GM21381 (cell line): ENCODE data around the gene ANKMY1.

Experiments
- ATAC-seq: cut with Tn5 transposase; IDR thresholded peaks from one replicate; pipeline ENCODE4 v1.9.1; 2021; ENCODE audit warnings: mild to moderate bottlenecking, moderate library complexity; ENCODE audit not compliant: unreplicated experiment

The ANKMY1 gene

DNA sequence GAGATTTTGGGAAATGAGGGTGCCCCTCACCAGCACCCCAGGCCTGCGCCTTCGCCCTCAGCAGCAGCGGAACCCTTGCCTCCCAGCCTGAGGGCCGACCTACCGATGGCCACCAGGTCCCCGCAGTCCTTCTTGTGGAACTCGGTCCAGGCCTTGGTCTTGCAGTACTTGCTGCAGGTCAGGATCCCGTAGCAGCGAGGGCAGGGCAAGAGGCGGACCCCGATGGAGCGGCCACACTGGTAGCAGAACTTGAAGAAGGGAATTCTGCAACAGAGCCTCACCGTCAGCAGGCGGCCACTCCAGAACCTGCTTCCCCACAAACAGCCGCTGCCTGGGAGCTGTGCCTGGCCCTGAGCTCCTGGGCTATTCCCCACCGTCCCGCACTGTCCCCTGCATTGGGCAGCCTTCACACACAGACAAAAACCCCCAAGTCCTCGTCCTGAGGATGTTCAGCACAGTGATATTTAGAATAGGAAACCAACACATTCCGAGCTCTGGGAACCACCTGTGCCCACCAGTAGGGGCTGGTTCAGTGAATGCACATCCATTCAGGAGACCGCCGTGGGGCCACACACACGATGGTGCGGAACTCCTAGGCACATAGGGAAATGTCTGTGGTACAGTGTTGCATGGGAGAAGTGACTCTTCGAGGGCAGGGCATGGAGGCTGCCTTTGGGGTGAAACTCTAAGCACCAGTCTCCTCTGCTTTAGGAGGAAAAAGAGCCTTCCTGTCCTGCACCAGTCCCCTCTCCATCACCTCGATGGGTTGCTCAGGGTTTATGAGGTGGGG, 76.8 kb downstream of the ANKMY1 start:
- no peak for ATAC-seq

DNA sequence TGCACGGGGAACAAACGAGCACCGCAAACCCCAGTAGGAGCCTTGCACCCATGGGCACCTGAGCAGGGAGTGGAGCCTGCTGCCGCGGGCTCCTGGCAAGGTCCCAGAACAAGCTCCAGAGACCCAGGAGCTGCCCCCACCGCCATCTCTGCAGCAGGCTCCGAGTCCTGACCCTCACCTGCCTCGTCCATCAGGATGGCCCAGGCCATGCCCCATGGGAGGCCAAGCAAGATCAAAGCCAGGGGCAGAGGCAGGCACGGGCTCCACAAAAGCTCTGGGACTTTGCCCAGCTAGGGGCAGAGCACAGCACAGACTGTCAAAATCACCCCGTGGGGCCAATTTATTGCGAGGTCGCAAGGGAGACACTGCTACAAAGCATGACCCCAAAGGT, 78.7 kb downstream of the ANKMY1 start:
- no peak for ATAC-seq

DNA sequence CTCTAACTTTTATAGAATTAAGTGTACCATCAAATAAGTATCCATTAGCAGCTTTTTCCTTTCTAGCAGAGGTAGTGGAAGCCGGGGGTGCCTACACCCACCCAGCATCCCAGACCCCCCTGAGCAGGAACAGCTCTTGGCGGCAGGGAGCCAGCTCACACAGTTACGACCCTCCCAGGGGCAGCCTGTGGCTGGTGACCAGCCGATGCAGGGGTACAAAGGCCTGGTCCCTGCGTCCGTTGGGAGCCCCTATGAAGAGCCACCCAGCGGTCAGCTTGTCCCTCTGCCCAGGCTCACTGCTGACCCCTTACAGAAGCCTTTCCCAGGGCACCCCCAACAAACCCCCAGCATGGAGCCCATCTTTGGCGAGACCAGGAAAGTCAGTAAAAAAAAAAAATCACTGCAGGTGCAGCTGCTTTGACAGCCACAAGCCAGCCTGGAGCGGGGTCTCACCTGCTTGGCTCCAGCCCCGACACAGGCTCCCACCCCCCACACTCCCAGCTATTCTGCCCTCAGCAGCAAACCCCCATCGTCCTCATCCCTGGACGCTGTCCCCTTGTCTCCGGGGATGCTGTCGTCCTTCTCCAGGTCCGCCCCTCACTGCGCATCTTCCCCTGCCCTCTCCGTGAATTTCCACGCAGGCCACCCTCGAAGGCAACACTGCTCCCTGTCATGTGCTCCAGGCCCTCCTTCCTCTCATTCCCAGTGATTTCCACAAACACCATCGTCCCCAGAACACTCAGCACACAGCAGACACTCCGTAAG, 79.3 kb downstream of the ANKMY1 start:
- ATAC-seq = no peak

DNA sequence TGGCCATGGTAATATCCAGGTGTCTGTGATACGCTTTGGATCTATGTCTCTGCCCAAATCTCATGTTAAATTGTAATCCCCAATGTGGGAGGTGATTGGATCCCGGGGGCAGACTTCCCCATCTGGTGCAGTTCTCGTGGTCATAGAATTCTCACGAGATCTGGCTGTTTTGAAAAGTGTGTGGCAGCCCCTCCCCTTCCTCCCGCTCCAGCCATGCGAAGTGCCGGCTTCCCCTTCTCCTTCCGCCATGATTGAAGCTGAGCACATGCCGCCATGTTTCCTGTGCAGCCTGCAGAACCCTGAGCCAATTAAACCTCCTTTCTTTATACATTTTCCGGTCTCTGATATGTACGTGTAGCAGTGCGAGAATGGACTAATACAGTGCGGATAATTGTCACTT, 79.9 kb downstream of the ANKMY1 start:
- no peak for ATAC-seq

DNA sequence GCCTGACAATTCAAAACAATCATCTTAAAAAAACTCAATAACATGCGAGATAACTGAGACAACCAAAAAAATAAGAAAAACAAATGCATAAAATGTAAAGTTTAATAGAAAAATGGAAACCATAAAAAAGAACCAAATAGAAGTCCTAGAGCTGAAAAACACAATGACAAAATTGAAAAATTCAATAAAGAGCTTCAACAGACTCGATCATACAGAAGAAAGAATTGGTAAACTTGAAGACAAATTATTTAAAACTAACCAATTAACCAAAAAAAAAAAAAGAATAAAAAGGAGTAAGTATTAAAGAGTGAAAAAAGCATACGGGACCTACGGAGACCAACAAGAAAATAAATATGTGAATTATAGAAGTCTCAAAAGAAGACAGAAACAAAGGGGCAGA, 84.6 kb downstream of the ANKMY1 start:
- ATAC-seq = no peak

DNA sequence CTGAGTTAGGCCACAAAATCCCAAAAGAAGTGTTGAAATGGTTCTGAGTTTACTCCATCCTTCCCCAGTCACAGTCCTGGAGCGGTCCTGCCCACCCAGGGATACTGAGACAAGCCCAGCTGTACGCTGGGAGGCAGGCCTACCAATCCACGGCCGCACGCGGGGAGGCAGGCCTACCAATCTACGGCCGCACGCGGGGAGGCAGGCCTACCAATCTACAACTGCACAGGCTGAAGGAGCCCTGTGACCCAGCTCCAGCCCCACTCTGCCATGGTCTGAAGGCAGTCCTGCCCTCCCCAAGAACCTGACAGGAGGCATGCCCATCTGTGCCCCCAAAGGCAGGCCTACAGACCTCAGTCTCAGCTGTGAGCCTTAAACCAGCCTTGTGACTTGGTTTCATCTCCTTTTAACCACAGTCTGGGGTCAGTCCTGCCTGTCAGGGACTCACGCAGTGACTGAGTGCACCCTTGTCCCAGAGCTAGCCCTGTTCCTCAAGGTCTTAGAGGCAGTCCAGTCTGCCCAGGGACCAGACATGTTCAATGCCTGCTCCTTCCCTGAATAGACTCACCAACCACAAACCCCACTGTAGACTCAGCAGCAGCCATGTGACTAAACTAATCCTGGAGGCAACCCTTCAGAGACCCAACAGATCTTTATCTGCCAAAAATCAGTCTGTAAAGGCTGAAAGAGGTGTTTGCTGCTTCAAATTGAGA, 85.6 kb downstream of the ANKMY1 start:
- no peak for ATAC-seq

DNA sequence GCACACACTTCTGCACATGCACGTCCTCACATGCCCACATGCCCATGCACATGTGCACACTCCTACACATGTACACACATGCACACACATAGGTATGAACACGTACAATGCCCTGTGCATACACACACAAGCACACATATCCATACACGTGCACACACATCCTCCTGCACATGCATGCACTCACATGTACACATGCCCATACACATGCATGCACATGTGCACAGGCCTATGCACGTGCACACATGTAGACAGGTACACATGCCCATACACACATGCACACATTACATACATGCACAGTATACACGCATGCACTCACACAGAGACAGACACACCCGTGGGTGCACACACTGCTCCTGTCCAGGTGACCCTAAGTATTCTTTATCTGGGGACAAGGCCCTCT, 88.0 kb downstream of the ANKMY1 start:
- no peak for ATAC-seq

DNA sequence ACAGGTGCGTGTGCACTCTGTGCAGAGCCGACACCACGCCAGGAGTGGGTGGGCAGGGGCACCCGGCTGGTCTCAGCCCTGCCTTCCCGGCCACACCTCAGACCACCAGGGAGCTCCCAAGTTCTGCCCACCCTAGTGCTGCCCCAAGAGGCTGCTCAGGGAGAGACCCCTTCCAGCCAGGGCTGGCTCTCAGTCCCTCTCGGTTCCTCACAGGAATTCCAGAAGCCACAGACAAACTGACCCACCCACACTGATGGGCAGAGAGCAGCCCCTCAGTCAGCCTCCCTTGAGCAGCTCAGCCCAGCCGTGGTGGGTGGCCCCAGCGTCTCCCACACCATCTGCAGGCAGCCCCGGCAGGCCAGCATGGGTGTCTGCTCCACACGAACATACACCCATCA, 88.5 kb downstream of the ANKMY1 start:
- ATAC-seq = no peak

DNA sequence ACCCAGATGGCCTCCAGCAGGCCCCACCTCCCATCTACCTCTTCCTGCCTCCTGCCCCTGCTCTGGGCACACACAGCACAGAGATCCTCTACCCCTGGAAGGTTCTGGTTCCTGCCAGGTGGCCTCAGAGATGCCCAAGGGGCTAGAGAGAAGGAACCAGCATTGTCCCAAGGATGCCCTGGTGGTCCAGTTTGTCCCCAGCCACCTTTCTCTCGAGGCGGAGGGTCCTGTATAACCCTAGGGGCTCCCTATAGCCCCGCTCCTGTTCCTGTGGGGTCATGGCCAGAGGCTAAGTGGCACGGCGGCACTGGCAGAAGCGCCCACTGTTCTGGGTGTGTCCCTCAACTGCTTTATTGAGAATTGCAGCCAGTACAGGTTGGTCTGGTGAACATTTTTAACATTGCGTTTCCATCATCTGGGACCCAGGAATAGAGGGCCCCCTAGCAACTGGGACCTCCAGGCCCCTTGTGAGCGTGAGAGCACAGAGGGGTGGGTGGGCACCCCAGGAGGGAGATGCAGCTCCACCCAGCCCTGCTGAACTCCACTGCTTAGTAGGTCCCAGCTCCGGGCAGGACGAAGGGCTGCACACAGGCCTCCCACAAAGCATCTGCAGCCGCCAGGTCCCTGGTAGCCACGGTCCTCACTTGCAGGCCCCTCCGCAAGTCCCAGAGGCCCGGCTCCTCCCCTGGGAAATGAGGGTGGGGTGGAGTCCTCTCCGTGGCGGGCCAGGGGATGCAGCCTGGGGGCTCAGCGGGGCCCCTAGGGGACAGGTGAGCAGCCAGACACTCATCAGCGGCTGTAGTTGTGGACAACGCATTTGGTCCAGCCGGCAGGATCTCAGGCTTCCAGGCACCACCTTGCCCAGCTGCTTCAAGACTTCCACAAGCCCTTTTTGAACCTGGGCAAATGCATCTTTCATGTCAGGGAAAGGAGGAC, 89.2 kb downstream of the ANKMY1 start:
- no peak for ATAC-seq

DNA sequence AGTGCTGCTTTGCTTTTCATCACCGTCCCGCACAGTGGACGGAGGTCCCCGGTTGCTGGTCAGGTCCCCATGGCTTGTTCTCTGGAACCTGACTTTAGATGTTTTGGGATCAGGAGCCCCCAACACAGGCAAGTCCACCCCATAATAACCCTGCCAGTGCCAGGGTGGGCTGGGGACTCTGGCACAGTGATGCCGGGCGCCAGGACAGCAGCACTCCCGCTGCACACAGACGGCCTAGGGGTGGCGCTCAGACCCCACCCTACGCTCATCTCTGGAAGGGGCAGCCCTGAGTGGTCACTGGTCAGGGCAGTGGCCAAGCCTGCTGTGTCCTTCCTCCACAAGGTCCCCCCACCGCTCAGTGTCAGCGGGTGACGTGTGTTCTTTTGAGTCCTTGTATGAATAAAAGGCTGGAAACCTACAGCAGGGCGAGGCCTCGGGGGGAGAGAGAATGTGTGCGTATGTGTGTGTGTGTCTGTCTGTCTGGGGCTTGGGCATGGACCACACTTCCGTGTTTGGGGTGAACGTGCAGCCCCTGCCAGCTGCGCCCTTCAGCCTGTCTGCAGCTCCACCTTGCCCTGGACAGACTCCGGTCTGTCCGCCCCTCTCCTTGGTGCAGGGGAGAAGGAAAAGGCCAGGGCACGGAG, 90.0 kb downstream of the ANKMY1 start:
- ATAC-seq = no peak

DNA sequence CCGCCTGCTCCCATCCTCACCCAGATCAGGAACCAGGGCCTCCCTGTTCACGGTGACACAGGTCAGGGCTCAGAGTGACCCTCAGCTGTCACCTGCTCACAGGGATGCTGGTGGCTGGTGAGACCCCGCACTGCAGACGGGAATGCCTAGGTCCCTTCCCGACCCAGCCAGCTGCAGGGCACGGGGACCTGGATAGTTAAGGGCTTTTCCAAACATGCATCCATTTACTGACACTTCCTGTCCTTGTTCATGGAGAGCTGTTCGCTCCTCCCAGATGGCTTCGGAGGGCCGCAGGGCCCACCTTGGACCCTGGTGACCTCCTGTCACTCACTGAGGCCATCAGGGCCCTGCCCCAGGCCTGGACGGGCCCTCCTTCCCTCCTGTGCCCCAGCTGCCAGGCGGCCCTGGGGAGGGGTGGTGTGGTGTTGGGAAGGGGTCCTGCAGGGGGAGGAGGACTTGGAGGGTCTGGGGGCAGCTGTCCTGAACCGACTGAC, 90.6 kb downstream of the ANKMY1 start:
- ATAC-seq = no peak

DNA sequence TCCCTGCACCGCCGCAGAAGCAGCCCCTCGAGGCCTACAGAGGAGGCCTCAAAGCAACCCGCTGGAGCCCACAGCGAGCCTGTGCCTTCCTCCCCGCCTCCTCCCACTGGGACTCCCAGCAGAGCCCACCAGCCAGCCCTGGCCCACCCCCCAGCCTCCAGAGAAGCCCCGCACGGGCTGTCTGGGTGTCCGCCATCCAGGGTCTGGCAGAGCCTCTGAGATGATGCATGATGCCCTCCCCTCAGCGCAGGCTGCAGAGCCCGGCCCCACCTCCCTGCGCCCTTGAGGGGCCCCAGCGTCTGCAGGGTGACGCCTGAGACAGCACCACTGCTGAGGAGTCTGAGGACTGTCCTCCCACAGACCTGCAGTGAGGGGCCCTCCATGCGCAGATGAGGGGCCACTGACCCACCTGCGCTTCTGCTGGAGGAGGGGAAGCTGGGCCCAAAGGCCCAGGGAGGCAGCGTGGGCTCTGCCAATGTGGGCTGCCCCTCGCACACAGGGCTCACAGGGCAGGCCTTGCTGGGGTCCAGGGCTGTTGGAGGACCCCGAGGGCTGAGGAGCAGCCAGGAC, 91.1 kb downstream of the ANKMY1 start:
- ATAC-seq = no peak

DNA sequence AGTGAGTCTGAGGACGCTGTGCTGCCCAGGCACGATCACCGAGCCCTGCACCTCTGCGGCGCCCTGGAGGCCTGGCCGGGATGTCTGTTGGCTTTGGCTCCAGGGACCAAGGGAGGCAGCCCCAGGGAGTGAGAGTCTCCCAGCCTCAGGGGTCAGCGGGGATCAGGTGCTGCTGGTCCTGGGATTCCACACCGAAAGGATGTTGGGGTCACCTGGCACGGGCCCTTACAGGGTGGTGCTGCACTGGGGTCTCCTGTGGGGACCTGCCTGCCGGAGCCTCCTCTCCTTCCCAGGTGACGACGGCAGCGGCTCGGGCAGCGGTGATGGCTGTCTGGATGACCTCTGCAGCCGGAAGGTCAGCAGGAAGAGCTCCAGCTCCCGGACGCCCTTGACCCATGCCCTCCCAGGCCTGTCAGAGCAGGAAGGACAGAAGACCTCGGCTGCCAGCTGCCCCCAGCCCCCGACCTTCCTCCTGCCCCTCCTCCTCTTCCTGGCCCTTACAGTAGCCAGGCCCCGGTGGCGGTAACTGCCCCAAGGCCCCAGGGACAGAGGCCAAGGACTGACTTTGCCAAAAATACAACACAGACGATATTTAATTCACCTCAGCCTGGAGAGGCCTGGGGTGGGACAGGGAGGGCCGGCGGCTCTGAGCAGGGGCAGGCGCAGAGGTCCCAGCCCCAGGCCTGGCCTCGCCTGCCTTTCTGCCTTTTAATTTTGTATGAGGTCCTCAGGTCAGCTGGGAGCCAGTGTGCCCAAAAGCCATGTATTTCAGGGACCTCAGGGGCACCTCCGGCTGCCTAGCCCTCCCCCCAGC, 91.8 kb downstream of the ANKMY1 start:
- ATAC-seq = no peak

DNA sequence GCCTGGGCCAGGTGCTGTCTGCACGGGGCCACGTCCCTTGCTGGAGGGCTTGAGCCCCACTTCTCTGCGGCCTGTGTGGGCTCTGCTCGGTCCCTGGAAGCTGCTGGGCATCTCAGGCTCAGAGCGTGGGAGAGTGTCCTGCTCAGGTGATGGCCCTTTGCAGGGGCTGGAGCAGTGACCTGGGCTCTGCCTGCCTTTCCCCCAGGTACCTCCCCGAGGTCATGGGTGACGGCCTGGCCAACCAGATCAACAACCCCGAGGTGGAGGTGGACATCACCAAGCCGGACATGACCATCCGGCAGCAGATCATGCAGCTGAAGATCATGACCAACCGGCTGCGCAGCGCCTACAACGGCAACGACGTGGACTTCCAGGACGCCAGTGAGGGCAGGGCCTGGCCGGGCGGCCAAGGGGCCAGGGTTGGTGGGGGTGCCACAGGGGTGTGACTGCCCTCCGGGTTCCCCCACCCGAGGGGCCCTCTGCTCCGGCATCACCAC, 92.5 kb downstream of the ANKMY1 start:
- ATAC-seq = no peak

DNA sequence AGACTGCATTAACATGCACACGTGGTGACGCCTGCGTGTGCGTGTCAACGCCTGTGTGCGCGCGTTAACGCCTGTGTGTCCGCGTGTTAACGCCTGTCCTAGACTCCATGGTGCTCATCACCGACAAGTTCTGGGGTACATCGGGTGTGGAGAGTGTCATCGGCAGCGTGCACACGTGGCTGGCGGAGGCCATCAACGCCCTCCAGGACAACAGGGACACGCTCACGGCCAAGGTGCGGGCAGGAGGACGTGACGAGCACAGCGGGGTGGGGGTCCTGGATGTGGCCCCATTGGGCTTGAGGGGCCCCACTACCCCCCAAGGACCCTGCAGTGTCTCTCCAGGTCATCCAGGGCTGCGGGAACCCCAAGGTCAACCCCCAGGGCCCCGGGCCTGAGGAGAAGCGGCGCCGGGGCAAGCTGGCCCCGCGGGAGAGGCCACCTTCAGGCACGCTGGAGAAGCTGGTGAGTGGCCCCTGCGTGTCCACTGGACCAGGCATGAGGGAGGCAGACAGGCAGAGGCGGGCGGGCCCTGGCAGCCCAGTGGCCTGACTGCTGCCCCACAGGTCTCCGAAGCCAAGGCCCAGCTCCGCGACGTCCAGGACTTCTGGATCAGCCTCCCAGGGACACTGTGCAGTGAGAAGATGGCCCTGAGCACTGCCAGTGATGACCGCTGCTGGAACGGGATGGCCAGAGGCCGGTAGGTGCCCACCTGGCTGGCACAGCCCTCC, 93.1 kb downstream of the ANKMY1 start:
- no peak for ATAC-seq

DNA sequence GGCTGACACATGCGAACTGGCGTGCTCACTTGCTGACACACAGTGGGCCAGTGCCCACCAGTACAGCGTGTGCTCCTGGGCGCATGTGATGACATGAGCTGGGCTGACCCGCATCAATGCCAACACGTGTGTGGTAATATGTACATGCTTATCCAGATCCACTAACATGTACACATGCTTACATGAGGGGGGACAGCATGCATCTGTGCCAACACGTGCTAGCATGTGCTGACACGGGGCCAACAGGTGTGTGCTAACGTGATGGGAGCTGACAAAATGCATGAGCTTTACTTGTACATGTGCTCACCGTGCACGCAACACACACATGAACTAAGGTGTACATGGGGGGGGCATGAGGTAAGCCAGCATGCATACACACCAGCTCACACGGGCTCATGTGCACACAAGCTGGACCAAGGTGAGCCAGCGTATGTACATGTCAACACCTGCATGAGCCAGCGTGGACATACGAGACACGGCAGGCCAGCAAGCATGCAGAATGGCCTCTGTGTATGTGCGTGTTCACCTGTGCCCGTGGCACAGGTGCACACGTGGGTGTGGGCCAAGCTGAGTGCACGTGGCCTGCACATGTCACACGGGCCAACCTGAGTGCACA, 93.8 kb downstream of the ANKMY1 start:
- no peak for ATAC-seq

DNA sequence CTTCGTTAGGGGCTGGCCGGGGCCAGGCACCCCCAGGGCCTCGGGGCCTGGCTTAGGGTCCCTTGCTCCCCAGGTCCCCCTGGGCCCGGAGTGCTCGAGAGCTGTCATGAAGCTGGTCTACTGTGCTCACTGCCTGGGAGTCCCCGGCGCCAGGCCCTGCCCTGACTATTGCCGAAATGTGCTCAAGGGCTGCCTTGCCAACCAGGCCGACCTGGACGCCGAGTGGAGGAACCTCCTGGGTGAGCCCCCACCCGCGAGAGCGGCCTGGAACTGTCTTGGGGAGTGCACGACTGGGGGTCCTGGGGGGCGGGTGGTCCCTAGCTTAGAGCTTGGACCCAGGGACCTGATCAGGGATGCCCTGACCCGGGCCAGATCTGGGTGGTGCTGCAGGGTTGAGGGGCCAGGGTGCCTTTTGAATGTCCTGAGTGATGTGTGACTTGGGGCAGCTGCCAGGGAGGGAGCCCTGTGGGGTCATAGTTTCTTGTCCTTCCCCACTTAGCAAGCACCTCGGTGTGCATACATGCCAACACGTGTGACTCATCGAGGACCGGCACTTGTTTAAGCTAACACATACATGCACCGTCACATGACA, 94.4 kb downstream of the ANKMY1 start:
- no peak for ATAC-seq
